Neural progenitor cell (in vitro differentiated cells): ENCODE results near the gene PHYHIPL.

Experiments used
- CTCF ChIP-seq: fragments of 200-600 bp; sonication (generic); IDR thresholded peaks from 2 replicates; pipeline ENCODE4 v1.5.1; 2017; ENCODE audit warnings: antibody characterized with exemption, mild to moderate bottlenecking
- EZH2 ChIP-seq: fragments of 200-600 bp; sonication (generic); IDR thresholded peaks from 2 replicates; pipeline ENCODE4 v1.6.1; 2017; ENCODE audit warnings: antibody characterized with exemption, mild to moderate bottlenecking, moderate library complexity
- EZH2phosphoT487 ChIP-seq: fragments of 200-600 bp; sonication (generic); IDR thresholded peaks from 2 replicates; pipeline ENCODE4 v1.6.1; 2017; ENCODE audit warnings: antibody characterized with exemption

GRCh38 chr10:59240582-59241183 is 64.2 kb downstream of the PHYHIPL start:
- TF ChIP-seq CTCF, result peak; percentile 85
- TF ChIP-seq EZH2, result no peak
- no peak for TF ChIP-seq EZH2phosphoT487
